Suprapubic skin (tissue), 3 donors: ENCODE data around the gene FTH1.

Experiments
- CTCF ChIP-seq, 2 donors: fragments of 200-600 bp in 1 of 2; fragments of 450-650 bp in 1 of 2; sonication (generic) in 1 of 2; IDR thresholded peaks; one replicate each; pipeline ENCODE4 v1.5.1; 2016 to 2019; ENCODE audit warnings: antibody characterized with exemption in 2 of 2, mild to moderate bottlenecking in 1 of 2, moderate library complexity in 1 of 2
- POLR2A ChIP-seq, 2 donors: fragments of 450-650 bp; IDR thresholded peaks; one replicate each; pipeline ENCODE4 v1.6.1; 2017; ENCODE audit warnings: antibody characterized with exemption in 2 of 2, mild to moderate bottlenecking in 2 of 2, moderate library complexity in 2 of 2

- no peak for TF ChIP-seq CTCF (IDR thresholded peaks at IDR 0.05)
- TF ChIP-seq POLR2A (IDR thresholded peaks at IDR 0.05) = no peak
Observed at GRCh38 chr11:62000539-62001446, 33.4 kb upstream of the FTH1 start.
